GOT3 (cell line): ENCODE data around the gene HAUS7.
A peak's percentile ranks its signal among the peaks of the same experiment; 100 is the strongest.
"Not testable (repeated sequence)": the region's sequence is repeated elsewhere in the genome, so short reads cannot be mapped to it uniquely, and the experiment has no call there.

ENCODE experiments used
- DNase-seq: peaks from one replicate; lab custom pipeline; 2025; ENCODE audit warnings: mixed read lengths; lab: John Stamatoyannopoulos, UW

Gene HAUS7

GRCh38 chrX:153408871-153409351, 61.5 kb downstream of the HAUS7 start:
- DNase-seq: no peak

GRCh38 chrX:153408221-153408721, 62.1 kb downstream of the HAUS7 start:
- peak; percentile 82 for DNase-seq

GRCh38 chrX:153407736-153408135, 62.6 kb downstream of the HAUS7 start:
- DNase-seq: no peak

- no peak for DNase-seq
These were observed 63.5 kb downstream of the HAUS7 start for GRCh38 chrX:153406903-153407302.

- DNase-seq: no peak
These were observed 64.4 kb downstream of the HAUS7 start for GRCh38 chrX:153406011-153406410.

- no peak for DNase-seq
These were observed 65.0 kb downstream of the HAUS7 start for GRCh38 chrX:153405426-153405825.

GRCh38 chrX:153404333-153404732, 66.0 kb downstream of the HAUS7 start:
- not testable (repeated sequence) for DNase-seq

GRCh38 chrX:153401133-153401764, 69.1 kb downstream of the HAUS7 start, which contains the start of gene PNMA6E:
Gene PNMA6E (minus strand): TSS chrX:153401350. CDS start chrX:153398849, 2,501 bp downstream.
- DNase-seq: no peak

GRCh38 chrX:153400146-153401132, 69.9 kb downstream of the HAUS7 start:
- DNase-seq: no peak

- DNase-seq: no peak
These were observed 72.0 kb downstream of the HAUS7 start for GRCh38 chrX:153398275-153398960.
